ENCODE results near the gene CEBPZOS.

CEBPZOS gene

DNA sequence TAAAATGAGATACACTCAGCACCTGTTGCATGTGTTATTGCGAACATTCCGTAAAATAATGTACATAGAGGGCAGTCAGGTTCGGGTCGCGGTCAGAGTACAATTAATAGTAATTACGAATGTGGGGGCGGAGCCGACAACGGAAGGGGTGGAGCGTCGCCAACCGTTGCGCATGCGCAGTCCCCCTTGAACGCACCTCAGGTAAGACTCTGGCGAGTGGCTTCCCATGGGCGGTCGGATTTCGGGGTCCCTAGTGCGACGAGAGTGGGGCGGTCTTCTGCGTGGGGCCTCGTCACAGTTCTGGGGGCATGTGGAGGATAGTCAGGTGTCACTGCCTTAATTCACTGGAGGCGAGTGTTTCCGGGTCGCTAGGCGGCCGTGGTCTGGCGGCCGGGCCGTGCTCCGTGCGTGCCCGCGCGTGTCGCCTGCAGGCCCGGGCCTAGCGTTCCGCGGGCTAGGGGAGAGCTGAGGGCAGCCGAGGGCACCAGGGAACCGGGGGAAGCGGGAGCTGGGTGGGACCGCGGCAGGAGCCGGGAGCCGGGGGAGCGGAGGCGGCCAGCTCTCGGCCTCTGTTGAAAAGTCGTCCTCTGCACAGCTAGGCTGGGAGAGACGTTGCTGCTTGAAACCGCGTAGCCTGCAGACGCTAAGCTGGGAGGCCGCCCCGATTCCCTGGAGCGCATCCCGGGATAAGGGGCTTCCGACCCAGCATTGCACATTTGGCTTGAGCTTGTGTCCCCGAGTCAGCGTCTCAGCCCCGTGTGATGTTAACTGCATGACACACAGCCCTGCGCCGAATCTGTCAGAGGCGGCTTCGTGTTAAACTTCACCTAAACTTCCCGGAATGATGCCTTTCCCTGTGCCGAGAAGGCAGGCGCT, at the start of gene CEBPZOS:
CEBPZOS (plus strand) TSS at position 177 of the 876 bp plus-strand sequence. CDS start 3,209 bp downstream, outside the sequence.
- DNase-seq = peak; percentile 56

DNA sequence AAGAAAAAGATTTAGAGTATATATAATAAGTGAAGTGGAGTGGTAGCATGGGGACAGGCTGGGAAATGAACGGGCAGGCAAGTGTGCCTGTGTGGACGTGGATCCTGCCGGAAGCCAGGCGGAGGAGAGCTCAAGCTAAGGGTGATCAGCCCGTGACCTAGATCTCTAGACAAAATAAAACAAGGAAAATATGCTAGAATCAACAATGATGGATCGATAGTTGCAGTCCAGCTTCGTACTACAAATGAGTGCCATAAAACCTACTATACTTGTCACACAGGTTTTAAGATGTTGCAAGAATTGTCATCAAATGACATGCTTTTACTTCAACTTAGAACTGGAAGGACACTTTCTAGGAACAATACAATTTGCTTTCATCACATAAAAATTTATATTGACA, 48.0 kb upstream of the CEBPZOS start:
- DNase-seq = no peak

DNA sequence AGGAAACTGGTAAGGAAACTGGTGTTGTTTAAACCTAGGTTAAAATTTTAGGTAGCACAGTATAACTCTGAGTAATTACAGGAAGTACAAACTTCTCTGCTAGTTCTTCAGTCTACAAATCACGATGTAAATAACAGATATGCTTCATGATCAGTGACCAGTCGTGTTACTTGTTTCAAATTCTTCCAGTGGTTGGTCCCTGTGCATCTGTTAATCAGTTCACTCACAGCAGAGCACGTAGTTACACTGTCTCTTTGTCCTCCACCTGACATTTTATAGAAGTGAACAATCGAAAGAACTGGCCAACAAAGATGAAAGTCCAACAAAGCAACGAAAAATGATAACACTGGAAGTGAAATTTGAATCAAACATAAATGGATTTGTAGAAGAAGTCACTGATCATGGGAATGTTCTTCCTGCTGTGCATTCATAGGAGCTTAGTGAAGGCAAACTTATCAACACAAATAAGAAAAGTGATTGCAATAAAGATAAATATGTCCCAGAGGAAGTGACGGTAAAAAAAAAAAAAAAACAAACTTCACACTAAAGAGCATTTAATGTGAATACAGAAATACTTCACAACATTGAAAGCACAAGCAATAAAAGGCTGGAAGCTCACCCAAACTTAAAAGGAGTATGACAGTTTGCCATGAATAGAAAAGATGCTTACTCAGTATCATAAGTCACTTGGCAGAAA, 46.5 kb upstream of the CEBPZOS start:
- DNase-seq = no peak

DNA sequence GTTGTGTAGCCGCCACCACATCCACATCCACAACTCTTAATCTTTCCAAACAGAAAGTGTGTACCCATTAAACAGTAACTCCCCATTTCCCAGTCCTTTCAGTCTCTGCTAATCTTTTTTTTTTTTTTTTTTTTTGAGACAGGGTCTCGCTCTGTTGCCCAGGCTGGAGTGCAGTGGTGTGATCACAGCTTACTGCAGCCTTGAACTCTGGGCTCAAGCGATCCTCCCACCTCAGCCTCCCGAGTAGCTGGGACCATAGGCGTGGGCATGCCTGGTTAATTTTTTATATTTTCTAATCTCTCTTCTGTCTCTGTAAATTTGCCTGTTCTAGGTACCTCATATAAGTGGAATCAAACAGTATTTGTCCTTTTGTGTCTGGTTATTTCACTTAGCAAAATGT, 43.1 kb upstream of the CEBPZOS start:
- DNase-seq = no peak

DNA sequence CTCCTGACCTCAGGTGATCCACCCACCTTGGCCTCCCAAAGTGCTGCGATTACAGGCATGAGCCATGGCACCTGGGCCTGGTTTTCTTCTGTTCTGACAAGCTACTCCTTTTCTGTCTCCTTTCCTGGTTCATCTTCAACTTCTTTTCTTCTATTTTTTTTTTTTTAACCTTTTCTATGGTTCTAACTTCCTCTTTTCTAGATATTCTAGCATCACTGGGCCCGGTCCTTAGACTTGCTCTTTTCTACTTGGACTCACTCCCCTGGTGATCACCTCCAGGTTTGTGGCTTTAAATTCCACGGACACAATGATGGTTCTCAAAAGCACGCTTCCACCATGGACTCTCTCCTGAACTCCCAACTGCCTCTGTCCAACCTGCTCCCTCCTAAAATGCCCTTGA, 41.5 kb upstream of the CEBPZOS start:
- no peak for DNase-seq

DNA sequence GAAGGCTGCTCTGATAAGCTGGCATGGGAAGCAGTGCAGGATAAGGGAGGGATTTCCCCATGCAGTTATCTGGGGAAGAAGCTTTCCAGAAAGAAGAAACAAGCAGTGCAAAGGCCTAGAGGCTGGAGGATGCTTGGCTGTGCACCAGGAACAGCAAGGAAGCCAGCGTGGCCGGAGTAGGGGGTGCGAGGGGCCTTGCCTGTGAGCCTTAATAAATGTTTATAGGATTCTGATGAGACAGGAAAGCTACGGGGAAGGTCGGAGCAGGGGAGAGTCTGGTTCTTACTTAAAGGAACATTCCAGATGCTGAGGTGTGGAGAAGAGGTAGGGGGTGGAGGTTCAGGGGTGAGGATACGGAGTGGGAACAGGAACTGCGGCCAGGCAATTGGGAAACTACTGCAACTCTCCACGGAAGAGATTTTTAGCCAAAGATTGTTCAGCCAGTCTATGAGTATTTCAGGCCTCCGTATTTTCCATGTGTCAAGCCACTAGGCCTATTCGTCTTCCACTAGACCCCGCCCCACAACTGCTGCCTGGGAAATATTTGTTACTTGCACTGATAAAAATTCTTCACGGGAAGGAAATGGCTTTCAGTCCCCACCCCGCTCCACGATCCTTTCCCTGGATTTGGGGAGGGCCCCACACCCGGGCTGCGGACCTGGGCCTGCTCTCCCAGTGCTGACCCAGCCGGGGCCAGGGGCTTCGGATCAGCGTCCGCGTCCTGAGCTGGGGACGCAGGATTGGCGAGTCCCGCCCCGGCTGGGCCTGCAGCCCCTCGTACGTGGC, 40.0 kb upstream of the CEBPZOS start:
- DNase-seq = peak; percentile 53

DNA sequence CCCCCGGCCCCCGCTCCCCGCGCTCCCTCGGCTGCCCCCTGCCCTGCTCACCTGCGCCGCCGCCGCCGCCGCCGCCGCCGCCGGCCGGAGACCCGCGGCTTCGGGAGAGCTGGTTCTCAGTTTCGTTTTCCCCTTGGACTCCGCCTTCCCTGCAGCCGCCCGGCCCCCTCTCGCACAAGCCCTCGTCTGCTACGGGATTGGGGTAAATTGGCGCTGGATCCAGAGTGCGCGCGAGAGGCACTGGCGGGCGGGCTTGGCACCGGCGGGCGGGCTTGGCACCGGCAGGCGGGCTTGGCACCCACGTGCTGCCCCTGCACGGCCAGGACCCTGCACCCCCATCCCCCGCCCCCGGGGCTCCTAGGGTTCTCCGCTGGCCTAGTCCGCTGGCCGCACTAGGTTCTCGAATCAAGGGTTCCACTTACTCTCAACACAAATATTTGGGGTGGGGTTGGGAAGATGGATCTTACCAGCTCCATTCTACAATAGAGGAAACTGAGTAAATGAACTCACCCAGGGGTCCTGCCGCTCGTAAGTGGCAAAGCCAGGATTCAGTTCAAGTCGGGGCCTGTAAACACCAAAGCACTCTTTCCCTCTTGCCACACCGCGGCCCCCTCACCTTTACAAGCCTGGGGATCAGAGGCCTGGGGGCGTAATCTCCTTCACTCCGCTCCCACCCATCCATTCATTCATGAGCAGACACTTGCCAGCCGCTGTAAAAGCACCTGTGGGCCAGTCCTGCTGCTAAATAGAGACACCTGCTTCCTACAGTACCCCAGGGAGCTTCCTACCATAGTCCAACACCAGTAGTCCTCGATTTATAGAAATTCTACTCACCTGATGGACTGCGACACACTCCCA, 39.2 kb upstream of the CEBPZOS start, which contains the start of gene EIF2AK2:
EIF2AK2 (minus strand) TSS at position 124 of the 858 bp plus-strand sequence. CDS start 9,174 bp downstream, outside the sequence.
- peak; percentile 79 for DNase-seq

DNA sequence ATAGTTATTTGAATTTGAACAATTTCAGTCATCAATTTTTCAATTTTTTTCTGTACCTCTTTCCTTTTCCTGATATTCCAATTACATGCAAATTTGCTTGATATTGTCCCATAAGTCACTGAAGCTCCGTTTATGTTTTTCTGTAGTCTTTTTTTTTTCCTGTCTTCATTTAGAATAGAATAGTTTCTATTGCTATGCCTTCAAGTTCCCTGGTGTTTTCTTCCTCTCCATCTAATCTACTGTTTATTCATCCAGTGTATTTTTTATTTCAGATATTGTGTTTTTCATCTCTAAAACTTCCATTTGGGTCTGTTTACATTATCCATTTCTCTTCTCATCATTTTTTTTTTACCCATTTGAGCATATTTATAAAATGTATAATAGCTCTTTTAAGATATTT, 31.5 kb upstream of the CEBPZOS start:
- DNase-seq = no peak

DNA sequence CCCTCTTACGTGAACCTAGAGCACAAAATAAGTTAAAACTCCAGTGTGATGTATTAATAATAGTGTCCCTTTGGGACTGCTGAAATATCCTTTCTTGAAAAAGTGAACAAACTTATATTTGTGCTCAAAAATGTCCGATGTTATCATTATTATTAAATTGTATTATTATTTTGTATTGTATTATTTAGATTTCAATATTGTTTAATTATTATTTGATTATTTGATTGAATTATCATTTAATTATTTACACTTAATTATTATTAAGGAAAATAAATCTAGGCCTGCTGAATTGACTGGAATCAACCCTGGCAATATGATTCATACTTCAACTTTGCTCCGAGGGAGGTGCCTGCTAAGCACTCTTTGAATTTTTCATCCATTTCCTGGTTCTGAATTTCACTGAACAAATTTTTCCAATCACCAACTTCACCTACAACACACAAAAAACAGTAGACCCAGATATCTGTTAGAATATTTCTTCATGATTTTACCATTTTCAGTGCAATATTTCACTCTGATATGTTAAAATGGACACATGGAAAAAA, 28.6 kb upstream of the CEBPZOS start:
- no peak for DNase-seq

DNA sequence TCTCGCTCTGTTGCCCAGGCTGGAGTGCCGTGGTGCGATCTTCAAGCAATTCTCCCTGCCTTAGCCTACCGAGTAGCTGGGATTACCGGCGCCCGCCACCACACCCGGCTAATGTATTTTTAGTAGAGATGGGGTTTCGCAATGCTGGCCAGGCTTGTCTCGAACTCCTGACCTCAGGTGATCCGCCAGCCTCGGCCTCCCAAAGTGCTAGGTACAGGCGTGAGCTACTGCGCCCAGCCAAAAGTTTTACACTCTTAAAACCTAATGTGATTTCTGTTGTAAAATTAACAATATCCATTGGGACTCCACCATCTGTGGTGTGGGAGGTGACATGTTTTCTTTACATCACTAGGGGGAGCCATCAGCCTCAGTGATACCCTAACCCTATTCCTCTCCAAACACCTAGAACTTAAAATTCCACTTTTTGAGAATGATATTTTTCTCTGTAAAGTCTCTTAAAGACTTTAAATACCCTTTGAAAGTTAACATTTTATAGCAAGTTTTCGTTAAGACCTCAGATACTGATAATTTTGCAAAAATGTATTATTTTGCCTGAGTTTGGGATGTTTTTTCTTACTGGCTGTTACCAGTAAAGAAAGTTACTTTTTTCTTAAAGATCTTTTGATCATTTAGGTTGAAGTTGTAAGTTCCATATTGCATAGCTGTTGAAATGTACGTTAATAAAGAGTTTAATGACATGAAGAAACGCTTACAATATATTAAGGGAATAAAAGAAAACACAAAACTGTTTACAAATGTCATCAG, 27.9 kb upstream of the CEBPZOS start:
- DNase-seq = peak; percentile 21

DNA sequence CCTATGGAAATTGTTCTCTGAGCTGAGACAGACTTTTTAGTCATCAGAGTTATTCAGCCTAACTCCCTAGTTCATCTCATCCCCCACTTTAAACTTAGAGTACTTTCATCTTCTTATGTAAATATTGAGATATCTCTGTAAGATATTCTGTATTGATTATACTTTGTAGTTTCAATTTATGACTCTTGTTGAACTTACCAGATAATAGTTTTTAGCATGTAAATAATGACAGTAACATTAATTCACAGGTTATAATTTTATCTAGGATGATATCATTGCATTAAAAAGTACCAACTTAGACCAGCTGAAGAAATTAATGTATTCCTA, 24.7 kb upstream of the CEBPZOS start:
- no peak for DNase-seq

DNA sequence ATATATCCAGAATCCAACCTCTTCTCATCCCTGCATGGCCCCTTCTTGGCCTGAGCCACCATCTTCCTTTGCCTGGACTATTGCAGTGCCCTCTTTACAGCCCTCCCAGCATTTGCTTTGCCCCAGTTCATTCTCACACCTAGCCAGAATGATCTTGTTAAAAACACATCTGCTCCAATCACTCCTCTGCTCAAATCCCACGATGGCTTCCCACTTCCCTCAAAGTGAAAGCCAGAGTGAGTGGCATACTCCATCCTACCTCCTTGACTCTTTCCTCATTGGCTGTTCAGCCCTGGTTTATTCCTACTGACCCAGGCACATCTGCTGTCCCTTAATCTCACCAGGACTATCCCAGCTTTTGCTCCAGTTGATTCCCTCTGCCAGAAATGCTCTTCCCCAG, 22.6 kb upstream of the CEBPZOS start:
- DNase-seq = no peak

DNA sequence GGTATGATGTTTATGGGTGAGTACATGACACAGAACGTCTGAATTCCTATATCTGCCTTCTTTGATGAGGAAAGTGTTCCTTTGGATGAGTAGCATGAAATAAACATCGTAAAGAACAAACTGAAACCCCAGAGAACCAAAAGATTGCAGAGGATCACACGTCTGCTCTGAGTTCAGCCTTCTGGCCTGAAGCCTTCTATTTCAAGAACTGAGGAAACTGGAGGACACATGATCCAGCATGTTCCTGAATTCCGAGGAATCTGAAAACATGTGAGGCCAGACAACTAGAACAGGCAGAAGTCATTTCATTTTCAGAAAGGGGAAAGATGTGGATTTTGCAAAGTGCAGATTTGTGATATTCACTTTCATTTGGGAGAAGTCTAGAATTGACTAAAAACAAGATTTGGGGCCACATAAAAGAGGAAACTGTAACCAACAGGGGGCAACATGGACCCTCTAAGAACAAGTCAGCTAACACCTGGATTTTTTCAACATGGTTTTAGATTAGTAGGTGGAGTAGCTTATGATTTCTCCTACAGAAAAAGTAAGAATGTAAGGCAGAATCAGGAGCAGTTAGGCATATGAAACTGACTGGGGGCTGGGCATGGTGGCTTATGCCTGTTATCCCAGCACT, 16.2 kb upstream of the CEBPZOS start:
- no peak for DNase-seq

DNA sequence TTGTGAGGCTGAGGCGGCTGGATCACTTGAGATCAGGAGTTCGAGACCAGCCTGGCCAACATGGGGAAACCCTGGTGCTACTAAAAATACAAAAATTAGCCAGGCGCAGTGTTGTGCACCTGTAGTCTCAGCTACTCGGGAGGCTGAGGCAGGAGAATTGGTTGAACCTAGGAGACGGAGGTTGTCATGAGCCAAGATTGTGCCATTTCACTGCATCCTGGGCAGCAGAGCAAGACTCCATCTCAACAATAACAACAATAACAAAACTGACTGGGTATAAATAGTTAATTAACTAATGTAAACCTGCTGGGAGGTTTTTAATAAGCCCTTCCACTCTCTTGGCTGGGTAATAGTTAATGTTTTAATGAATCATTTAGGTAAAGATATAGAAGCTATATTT, 15.7 kb upstream of the CEBPZOS start:
- no peak for DNase-seq

DNA sequence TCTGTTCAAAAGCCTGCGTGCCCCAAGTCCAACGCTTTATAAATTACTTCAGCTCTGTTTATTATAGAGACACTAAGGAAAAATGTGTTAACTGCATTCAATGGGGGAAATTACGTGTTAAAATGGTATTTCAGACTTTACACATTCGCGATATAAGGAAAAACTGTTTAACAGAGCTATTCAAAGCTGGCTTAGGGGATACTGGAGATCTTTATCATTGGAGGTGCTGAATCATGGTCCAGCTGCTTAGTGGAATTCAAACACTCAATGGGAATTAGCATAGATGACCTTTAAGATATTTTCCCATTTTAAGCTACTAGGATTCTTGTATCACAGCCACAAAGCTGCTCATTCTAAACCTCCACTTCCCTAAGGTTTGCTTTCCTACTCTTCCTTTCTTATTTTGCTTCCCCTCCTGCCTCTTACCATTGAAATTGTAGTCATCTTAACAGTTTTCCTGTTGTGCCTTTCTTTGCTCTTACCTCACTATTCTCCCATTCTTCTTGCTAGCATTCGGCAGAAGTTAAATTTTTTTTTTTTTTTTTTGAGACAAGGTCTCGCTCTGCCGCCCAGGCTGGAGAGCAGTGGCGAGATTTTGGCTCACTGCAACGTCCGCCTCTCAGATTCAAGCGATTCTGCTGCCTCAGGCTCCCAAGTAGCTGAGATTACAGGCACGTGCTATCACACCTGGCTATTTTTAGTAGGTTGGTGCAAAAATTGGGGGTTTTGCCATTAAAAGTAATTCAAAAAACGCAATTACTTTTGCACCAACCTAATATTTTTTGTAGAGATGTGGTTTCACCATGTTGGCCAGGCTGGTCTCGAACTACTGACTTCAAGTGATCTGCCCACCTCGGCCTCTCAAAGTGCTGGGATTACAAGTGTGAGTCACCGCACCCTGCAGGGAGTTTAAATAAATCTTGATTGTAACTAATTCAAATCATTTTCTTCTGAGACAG, 14.3 kb upstream of the CEBPZOS start:
- no peak for DNase-seq

DNA sequence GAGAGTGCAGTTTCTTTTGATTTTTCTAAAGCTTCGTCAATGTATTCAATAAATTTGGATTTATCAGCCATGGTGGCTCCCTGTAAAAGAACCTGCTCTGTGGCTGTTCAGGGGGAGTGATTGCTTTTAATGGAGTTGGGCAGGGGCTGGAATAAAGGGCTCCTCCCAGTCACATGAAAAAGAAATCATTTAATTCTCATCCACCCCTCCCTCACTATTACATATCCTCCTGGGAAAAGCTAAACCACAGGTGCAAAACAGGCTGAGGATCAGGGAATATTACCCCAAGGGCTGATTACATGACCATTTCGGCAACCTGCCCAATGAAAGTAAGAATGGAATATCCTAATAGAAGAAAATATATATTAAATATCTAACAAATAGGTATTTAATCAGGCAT, 7.7 kb upstream of the CEBPZOS start, which contains the start of gene SULT6B1:
SULT6B1 (minus strand) TSS at position 101 of the 400 bp plus-strand sequence; CDS start at position 71, 30 bp downstream.
- DNase-seq = no peak

DNA sequence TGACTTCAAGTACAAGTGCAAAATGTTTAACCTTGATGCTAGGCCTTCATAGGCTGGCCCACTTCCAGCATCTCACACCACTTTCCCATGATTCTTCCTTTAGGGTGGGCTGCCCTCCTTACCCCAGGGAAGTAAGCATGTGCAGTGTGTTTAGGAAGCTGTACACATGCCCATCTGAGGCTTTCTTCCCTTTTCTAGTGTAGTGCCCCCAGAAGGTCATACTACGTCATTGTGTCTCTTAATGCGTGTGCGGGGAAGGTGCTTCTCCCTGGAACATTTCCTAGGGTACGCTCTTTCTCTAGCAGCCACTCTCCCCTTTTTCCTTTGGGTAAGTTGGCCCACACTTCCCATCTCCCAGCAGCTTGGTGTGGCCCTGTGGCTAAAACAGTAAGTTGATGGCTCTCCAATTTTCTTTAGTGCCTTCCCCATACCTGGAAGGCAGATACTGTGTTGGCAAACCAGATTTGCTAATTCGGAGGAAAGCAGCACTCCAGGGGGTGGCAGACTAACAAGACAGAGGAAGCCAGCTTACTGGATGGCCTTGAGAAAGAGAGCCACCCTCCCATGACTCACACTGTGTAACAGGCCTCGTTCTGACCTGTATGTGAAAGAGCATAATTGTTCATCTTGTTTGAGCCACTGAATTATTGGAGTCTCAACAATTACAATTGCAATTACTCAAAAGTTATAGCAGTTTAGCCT, 6.7 kb upstream of the CEBPZOS start:
- no peak for DNase-seq

DNA sequence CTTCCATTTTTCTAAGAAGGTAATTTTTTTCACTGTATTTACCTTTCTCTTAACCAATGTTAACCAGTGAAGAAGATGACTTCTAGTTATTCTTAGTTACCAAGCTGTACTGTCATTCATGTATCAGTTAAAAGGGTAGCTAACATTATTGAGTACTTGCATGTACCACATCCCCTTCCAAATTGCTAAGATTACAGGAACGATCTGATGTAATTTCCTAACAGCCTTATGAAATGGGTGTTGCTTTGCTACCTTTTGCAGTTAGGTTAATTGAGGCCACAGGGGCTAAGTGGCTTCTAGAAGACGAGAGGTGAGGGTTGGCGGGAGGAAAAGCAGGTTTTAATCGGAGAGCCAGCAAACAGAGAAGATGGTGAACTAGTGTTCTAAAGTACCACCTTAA, 6.0 kb upstream of the CEBPZOS start:
- no peak for DNase-seq

DNA sequence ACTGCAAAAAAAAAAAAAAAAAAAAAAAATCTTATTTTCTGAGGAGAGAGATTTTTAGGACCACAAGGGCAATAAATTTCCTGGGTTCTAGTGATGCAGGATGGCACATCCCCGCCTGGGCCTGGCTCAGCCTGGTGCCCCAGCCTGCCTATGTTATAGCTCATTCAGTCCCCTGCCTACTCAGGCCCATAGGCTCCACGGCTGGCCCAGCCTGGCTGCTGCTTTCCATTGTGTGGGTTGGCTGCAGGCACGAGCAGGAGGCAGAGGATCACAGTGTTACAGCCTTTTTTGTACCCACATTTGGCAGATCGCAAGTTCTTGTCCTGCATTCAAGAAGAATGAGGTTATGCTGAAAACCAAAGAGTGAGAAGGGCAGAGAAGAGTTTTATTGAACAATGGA, 5.0 kb upstream of the CEBPZOS start:
- no peak for DNase-seq

Data from NCI-H526 treated with DMSO at 0.1 percent for 48 hours (cell line).